OCI-LY1 (cell line): ENCODE results near the gene UBE2H.

Experiments used
- CTCF ChIP-seq: fragments of 200-600 bp; sonication (generic), shearing (Covaris generic); IDR thresholded peaks from 2 replicates; pipeline ENCODE4 v1.5.1; 2017; ENCODE audit warnings: mild to moderate bottlenecking, antibody characterized with exemption, low read length, moderate library complexity, mixed read lengths
- EZH2 ChIP-seq: fragments of 200-600 bp; sonication (generic), shearing (Covaris generic); IDR thresholded peaks from 2 replicates; pipeline ENCODE4 v1.8.0; 2017; ENCODE audit warnings: borderline replicate concordance, mixed run types, mild to moderate bottlenecking, antibody characterized with exemption, low read length, moderate library complexity, mixed read lengths

- TF ChIP-seq EZH2 = no peak
- TF ChIP-seq CTCF = no peak
These were observed 40.5 kb upstream of the UBE2H start for GRCh38 chr7:129993275-129993674.
